Skin of body (tissue), 2 donors: Measurements from ENCODE around the gene ADGRE2. TPM values are rescaled to one million over a fixed set of nuclear protein-coding genes. Genes with fewer than 3 reads are reported as not detected.
"Not testable (repeated sequence)": the region's sequence is repeated elsewhere in the genome, so short reads cannot be mapped to it uniquely, and the experiment has no call there.

Experiments used
- DNase-seq: peaks from one replicate; lab custom pipeline; 2025; lab: John Stamatoyannopoulos, UW
- total RNA-seq: library from RNA; depleted of rRNA; stranded (reverse); fragments of >200 nt; gene quantifications from one replicate; pipeline ENCODE4 v1.2.3, GENCODE V29; 2014

ADGRE2 gene
- 1.8 TPM for total RNA-seq

GRCh38 chr19:14778110-14778845 lies at the start of gene ADGRE2:
Gene ADGRE2 (minus strand): TSS chr19:14778560. CDS start chr19:14776756, 1,804 bp downstream.
- not testable (repeated sequence) for DNase-seq

- no peak for DNase-seq
Observed at GRCh38 chr19:14826006-14826405, 47.6 kb upstream of the ADGRE2 start.

- DNase-seq, result peak; percentile 81
Observed at GRCh38 chr19:14821937-14822336, 43.6 kb upstream of the ADGRE2 start.

GRCh38 chr19:14818588-14818987 lies 40.2 kb upstream of the ADGRE2 start:
- DNase-seq, result no peak

GRCh38 chr19:14817052-14817451 lies 38.7 kb upstream of the ADGRE2 start:
- DNase-seq, result no peak

GRCh38 chr19:14814982-14815652 lies 36.8 kb upstream of the ADGRE2 start:
- DNase-seq, result no peak

GRCh38 chr19:14809272-14810057 lies 31.1 kb upstream of the ADGRE2 start:
- no peak for DNase-seq

GRCh38 chr19:14804765-14805164 lies 26.4 kb upstream of the ADGRE2 start:
- no peak for DNase-seq

- no peak for DNase-seq
Observed at GRCh38 chr19:14798760-14799159, 20.4 kb upstream of the ADGRE2 start.

GRCh38 chr19:14796021-14796420 lies 17.7 kb upstream of the ADGRE2 start:
- DNase-seq, result no peak

- DNase-seq, result no peak
Observed at GRCh38 chr19:14795078-14795721, 16.8 kb upstream of the ADGRE2 start.

- DNase-seq, result not testable (repeated sequence)
Observed at GRCh38 chr19:14792250-14792649, 13.9 kb upstream of the ADGRE2 start.

GRCh38 chr19:14786421-14786851 lies 8.1 kb upstream of the ADGRE2 start:
- no peak for DNase-seq

- DNase-seq, result not testable (repeated sequence)
Observed at GRCh38 chr19:14785102-14785793, 6.9 kb upstream of the ADGRE2 start.

- not testable (repeated sequence) for DNase-seq
Observed at GRCh38 chr19:14784730-14785101, 6.4 kb upstream of the ADGRE2 start.

GRCh38 chr19:14783410-14783998 lies 5.1 kb upstream of the ADGRE2 start:
- not testable (repeated sequence) for DNase-seq

GRCh38 chr19:14782626-14783409 lies 4.5 kb upstream of the ADGRE2 start:
- no peak for DNase-seq

- DNase-seq, result not testable (repeated sequence)
Observed at GRCh38 chr19:14781713-14782536, 3.6 kb upstream of the ADGRE2 start.
